Activated T-cell treated with anti-CD3 and anti-CD28 coated beads for 4 hours (primary cell): ENCODE results near the gene NMT2.

Experiments used
- DNase-seq: peaks from one replicate; pipeline ENCODE4 v3.0.0-alpha.2; 2020

The NMT2 gene

DNA sequence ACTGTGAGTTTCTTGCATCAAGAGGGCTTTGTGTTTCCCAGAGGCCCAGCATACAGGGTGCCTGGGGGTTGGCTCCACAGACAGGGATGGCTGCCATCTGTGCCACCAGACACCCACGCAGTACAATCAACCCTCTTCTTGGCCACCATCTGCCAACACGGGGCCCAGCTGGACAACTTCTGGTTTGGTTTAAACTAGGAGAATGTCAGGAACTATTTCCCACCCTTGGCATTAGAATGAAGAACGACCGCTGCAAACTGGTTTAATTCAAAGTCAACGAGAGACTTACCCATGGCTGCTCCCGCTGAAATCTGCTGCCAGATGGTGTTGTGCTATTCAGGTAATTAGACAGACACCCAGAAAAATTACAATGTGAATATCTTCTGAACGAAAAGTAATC, 27.8 kb downstream of the NMT2 start:
- DNase-seq: no peak

DNA sequence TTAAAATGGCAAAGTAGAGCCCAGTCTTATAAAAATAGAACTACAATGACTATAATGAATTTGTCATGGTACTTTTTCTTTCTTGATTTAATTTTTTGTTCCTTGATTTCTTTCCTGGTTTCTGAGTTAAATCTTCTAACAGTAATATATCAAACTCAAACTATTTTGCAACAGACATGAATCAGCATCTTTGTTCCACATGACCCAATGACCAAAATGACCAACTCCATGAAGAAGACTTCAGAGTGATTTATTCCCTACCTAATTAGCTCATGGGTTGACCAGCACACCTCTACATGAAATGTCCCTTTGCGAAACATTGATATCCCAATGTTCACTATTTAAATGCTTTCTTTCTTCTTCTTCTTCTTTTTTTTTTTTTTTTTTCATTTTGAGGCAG, 30.9 kb downstream of the NMT2 start:
- no peak for DNase-seq

DNA sequence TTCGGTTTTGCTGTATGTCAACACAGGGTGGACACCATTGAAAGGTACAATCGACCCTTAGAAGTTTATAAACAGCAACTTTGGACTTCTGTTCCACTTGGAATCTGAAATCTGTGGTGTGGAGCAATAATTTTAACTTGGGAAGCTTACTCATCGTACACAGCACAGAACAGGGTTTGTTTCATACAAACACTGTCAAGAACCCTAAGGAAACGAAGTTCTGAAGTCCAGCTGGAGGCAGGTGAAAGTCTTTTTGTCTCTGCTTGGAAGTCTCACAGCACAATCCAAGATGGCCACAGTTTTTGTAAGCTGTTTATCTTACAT, 31.5 kb downstream of the NMT2 start:
- DNase-seq: no peak

GRCh38 chr10:15136129-15137035, 32.1 kb downstream of the NMT2 start:
- no peak for DNase-seq

DNA sequence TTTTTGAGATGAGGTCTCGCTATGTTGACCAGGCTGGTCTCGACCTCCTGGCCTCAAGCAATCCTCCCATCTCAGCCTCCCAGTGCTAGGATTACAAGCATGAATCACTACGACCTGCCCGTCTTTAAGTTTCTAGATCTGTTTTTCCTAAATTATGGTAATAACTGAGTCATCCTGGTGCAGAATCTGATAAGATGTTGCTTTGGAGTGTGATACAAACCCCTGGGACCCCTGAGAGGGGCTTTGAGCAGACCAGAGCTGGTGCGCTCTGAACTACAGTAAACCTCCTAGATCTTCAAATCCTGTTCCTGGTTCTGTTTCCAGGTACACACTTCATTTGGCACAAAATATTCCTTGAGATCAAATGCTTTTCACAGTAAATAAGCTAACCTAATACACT, 37.2 kb downstream of the NMT2 start:
- DNase-seq: no peak

GRCh38 chr10:15124908-15125307, 43.6 kb downstream of the NMT2 start:
- no peak for DNase-seq

DNA sequence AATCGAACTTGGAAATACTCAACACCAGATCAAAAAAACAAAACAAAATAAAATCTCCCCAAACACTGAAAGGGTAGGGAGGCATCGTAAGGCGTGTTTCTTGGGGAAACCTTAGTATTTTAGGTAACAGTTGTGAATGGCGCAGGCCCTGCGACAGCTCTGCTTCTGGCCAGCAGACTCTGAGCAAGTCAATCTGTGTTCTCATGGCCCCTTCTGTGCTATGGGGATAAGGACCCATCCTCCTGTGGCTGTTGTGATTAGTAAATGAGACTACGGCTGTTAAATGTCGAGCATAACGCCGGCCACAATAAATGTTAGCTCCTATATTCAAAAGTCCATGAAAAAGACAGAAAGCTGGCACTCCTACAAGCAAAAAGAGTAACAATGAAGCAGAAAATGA, 44.3 kb downstream of the NMT2 start:
- no peak for DNase-seq

DNA sequence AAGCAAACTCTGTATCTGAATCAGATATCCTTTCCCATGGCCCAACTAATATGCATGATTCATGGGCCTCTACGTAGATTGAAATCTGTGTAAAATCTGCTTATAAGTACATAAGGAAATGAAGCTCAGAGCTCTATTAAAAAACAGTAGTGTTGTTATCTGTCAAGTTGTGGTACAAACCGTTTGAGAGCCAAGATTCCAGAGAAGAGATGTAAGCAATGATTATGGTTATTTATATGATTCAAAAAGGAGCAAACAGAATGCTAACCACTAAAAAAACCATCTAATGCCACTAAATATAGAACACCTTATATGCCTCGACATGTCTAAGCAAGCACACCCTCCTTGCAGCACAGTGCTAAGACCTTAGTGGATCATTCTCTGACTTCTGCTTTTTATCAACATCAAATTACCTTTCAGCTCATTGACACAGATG, 44.7 kb downstream of the NMT2 start:
- no peak for DNase-seq

GRCh38 chr10:15122477-15123030, 45.9 kb downstream of the NMT2 start:
- DNase-seq: no peak

DNA sequence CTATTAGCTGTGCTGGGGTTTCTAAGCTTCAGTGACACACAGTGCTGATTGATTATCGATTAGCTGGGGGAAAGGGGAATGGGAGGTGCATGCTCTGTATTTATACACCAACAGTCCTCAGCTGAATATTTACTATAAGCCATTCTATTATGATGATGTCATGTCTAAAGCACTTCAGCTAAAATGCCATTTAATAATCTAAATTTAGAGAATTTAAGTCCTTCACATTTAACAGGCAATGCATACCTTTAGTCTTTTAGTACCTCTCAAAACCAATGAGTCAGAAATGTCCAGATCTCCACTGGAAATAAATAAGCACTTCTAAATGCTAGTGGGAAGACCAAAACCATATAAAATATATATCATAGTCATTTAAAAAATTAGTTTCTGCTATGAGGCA, 46.8 kb downstream of the NMT2 start:
- DNase-seq: no peak

GRCh38 chr10:15120523-15120922, 48.0 kb downstream of the NMT2 start:
- no peak for DNase-seq

- no peak for DNase-seq
These were observed 49.9 kb downstream of the NMT2 start for GRCh38 chr10:15118615-15119014.

DNA sequence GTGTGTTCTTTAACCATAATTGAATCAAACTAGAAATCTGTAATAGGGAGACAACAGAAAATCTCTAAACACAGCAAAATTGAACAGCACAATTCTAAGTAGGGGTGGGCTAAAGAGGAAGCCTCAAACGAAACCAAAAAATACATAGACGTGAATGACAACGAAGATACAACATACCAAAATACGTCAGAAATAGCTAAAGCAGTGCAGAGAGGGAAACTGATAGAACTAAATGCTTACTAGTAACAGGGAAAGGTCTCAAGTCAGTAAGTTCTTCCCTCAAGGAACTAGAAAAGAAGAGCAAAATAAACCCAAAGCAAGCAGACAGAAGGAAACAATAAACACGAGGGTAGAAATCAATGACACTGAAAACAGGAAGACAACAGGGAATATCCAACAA, 52.3 kb downstream of the NMT2 start:
- DNase-seq: no peak

DNA sequence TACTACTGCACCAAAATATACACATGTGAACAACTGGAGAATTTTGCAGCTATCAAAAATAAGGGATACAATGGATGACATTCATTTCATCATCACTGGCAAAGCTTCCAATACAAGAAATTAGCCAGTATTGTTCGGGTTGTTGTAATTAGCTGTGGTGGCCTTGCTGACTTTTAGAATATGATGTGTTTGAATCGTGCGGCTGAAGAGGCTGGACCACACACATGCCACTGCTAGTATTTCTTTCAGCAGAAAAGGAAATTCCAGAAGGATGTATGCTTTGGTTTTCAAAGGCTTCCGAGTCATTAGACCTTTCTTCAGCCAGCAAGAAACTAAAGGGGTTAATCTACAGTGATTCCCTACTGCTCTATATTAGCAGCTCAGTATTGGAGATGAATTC, 54.7 kb downstream of the NMT2 start:
- DNase-seq: no peak

DNA sequence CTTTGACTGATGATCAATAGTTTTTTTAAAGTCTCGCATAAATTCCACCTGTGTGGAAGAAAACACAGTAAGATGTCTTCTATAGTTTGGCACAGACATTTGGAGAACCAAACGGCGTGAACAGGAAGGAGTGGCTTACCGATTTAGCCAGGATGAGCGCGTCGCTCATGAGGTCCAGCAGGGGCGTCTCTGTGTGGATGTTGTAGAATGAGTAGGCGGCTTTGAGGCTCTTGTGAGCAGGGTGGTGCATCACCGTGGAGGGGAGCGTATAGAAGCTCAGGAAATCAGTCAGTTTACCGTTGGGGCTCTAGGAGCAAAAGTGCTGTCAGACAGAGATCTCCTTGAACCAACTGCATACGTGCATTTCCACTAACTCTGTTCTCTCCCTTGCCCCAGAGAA, 55.8 kb downstream of the NMT2 start:
- DNase-seq: no peak

DNA sequence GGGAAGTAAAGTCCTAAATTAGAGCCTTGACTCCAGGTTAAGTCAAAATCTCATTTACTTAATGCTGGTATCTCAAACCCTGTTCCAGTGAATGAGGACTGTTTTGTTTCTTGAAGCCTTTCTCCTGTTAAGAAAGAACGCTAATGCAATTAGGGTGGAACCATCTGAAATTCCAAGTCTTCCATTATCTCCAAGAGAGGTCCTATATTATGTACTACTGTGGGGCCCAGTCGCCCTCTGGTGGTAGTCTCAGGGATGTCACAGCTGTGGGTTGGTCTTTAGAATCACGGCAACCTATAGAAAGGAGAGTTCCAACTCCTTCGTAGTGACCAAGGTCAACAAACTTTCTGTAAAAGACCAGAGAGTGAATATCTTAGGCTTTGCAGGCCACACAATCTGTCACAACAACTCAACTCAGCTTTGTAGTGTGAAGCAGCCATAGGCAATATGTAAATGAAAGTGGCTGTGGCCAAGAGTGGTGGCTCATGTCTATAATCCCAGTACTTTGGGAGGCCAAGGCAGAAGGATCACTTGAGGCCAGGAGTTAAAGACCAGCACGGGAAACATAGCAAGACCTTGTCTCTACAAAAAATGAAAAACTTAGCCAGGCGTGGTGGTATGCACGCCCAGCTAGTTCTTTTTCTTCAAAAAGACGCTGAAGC, 62.0 kb downstream of the NMT2 start:
- DNase-seq: peak; percentile 55

DNA sequence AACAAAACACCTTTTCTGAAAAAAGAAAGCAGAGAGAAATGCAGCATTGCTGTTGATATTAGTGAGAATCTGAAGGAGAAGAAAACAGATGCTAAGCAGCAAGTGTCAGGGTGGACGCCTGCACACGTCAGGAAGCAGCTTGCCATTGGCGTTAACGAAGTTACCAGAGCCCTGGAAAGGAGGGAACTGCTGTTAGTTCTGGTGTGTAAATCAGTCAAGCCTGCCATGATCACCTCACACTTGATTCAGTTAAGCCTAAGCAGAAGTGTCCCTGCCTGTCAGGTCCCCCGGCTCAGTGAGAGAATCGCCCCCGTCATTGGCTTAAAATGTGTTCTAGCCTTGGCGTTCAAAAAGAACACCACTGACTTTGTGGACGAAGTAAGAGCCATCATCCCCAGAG, 65.0 kb downstream of the NMT2 start:
- DNase-seq: no peak

- no peak for DNase-seq
These were observed 68.6 kb downstream of the NMT2 start for GRCh38 chr10:15099886-15100285.

DNA sequence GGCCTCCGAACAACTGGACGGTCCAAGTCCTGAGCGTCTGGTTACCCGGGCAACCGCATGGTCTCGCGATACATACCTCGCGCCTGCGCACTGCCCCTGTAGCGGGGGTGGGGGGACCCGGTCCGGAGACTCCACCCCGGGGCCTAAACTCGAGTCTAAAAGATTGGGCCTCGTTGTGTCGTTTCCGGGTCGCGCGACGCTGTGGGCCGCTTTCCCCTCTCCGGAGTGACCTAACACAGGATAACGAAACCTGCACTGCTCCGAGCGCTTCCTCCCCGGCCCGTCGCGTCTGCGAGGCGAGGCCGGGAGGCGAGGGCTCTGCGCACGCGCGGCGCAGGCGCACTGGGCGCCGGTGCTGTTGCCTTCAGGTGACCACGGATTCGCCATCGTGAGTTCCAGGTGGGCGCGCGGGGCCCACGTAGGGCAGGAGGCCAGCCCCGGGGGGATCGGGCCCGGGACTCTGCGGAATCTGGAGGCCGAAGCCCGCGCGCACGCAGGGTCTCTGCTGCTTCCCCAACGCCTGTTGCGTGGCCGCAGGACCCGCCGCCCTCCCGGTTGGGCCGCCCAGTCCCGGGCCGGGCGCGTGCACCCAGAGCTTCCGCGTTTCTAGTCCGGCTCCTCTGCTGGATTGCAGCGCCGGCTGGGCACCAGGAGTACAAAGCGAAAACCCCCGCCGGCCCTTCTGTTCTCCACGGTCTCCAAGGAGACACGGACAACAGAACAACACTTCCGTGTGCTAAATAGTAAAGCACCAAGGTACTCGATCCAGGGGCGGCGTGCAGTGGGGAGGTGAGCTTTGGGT, 71.3 kb downstream of the NMT2 start, which contains the start of gene RPP38:
TSS of gene RPP38 (plus strand) at position 345 of the 802 bp plus-strand sequence. CDS start 5,960 bp downstream, outside the sequence.
- peak; percentile 96 for DNase-seq

DNA sequence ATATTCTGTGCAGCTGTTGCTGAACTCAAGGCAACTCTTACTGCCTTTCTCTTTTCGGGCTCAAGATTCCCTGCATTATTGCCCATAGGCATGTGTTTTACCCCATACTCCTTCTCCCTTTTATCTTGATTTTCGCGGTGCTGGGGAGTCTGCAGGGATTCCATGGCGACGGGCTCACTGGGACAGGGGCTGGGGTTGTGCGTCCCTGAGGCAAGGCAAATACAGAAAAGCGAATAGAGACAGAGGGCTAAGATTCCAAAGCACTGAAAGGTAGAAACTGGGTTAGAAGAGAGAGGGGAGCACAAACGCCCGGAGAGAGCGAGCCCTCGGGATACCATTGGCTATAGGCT, 71.9 kb downstream of the NMT2 start:
- no peak for DNase-seq

GRCh38 chr10:15092855-15093408, 75.6 kb downstream of the NMT2 start:
- no peak for DNase-seq

DNA sequence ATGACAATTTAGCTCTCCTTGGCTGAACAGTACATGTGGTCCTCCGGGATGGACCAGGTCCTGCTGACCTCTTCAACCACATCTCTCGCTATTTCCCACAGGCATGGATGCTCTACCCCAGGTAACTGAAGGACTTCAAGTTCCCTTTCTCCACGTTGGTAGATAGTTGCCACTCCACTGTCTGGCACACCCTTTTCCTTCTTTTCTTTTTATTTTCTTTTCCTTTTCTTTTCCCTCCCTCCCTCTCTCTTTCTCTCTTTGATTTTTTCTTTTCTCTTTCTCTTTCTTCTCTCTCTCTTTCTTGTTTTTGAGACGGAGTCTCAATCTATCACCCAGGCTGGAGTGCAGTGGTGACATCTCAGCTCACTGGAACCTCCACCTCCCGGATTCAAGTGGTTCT, 77.1 kb downstream of the NMT2 start:
- DNase-seq: no peak
